Lung (tissue), 12 donors: ENCODE results near the gene C12orf57. TPM values are rescaled to one million over a fixed set of nuclear protein-coding genes. Genes with fewer than 3 reads are reported as not detected.

Experiments used
- ATAC-seq: fragments of 200-7000 bp; cut with Tn5 transposase; one replicate; pipeline ENCODE4 v1.9.1; 2020; ENCODE audit warnings: moderate number of reproducible peaks; ENCODE audit not compliant: insufficient read depth, low FRiP score
- DNase-seq, 3 donors: peaks; one replicate each; pipeline ENCODE4 v3.0.0-alpha.2; 2013 to 2017
- H3K27ac ChIP-seq, 2 donors: one replicate each; pipeline ENCODE4 v1.5.1; 2013; ENCODE audit warnings: mild to moderate bottlenecking in 2 of 2, moderate library complexity in 2 of 2, control low read depth in 1 of 2, inconsistent platforms in 1 of 2, low read depth in 1 of 2, low read length in 1 of 2
- H3K27me3 ChIP-seq, 3 donors: one replicate each; pipeline ENCODE4 v1.5.1; 2013; ENCODE audit warnings: low read length in 2 of 3; ENCODE audit not compliant: control insufficient read depth in 3 of 3, insufficient read depth in 3 of 3
- H3K36me3 ChIP-seq, 4 donors: one replicate each; pipeline ENCODE4 v1.5.1; 2013; ENCODE audit warnings: low read length in 4 of 4, mild to moderate bottlenecking in 1 of 4, moderate library complexity in 1 of 4; ENCODE audit not compliant: control insufficient read depth in 4 of 4, insufficient read depth in 4 of 4
- H3K4me1 ChIP-seq, 5 donors: one replicate each; pipeline ENCODE4 v1.5.1; 2013; ENCODE audit warnings: low read length in 5 of 5, mild to moderate bottlenecking in 2 of 5, moderate library complexity in 1 of 5; ENCODE audit not compliant: control insufficient read depth in 5 of 5, insufficient read depth in 5 of 5
- H3K4me3 ChIP-seq: one replicate; pipeline ENCODE4 v1.5.1; 2013; ENCODE audit warnings: mild to moderate bottlenecking, control low read depth, moderate library complexity
- H3K9ac ChIP-seq, 2 donors: one replicate each; pipeline ENCODE4 v1.5.1; 2013; ENCODE audit warnings: low read length in 2 of 2, control low read depth in 1 of 2; ENCODE audit not compliant: insufficient read depth in 1 of 2
- H3K9me3 ChIP-seq, 4 donors: one replicate each; pipeline ENCODE4 v1.5.1; 2013; ENCODE audit warnings: low read length in 3 of 4, mild to moderate bottlenecking in 1 of 4, moderate library complexity in 1 of 4; ENCODE audit not compliant: control insufficient read depth in 4 of 4, insufficient read depth in 3 of 4
- WGBS, 2 donors: extraction: QIAGEN DNeasy Blood & Tissue Kit; methylation state at CpG; one replicate each; pipeline ENCODE4 v1.1.7; 2013; 5-methylcytosine and 5-hydroxymethylcytosine counted together
- polyA plus RNA-seq, 2 donors: library from polyadenylated mRNA; stranded (reverse); fragments of 200-250 nt; gene quantifications; one replicate each; pipeline ENCODE4 v1.2.1, GENCODE V29; 2013
- total RNA-seq, 2 donors: library from RNA; depleted of rRNA in 1 of 2; stranded (reverse); fragments of >200 nt in 1 of 2; gene quantifications; one replicate each; pipeline ENCODE4 v1.2.1, GENCODE V29; 2014 to 2021
- TF ChIP-seq, protein P1 (sequence below): IDR thresholded peaks from 2 replicates; pipeline ENCODE4 v1.5.1; 2012; ENCODE audit warnings: mild to moderate bottlenecking; ENCODE audit errors: control extremely low read depth, extremely low read depth
- donor health status: control.
- donor health status: control.
- donor health status: Bipolar disorder and iron deficiency.
- donor health status: healthy.
- donor health status: DM: yes; HTN: yes; CAD: no.

C12orf57 gene
- total and polyA plus RNA-seq, 4 donors = 92.9 to 437 (median 283) TPM

DNA sequence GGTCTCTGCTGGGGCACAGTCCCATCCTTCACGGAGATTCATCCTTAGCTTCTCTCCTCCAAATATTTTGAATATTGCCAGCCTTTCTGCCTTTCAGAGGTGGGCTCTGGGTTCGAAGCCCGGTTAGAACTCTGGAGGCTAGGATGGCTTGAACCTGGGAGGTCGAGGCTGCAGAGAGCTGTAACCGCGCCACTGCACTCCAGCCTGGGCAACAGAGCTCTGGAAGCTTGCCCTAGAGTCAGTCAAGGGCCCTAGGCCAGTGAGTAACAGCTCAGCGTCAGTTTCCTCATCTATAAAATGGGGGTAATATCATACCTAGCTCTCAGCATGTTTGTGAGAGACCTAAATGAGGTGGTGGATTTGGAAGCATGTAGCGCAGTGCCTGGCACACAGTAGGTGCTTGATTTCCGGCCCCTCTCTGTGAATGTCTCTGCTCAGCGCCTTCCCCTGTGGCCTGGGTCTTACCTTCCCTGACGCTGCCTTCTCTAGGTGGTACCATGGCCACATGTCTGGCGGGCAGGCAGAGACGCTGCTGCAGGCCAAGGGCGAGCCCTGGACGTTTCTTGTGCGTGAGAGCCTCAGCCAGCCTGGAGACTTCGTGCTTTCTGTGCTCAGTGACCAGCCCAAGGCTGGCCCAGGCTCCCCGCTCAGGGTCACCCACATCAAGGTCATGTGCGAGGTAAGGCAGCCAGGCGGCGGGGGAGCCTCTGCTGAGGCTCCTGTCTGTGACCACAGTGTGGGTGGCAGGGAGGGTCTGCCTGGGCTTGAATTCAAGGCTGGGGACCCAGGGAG, 10.7 kb downstream of the C12orf57 start:
- no peak overlapping the region for H3K9ac ChIP-seq
- DNase-seq (no peak), ATAC-seq (no peak)
- H3K36me3 ChIP-seq = peaks cover 0 to 17% (median 0%) of the 10 kb centered on the region in 4 donors
- H3K27me3 ChIP-seq = no peaks in the 10 kb centered on the region
- peak overlapping the region in 1 of 2 donors; percentile 9 for H3K27ac ChIP-seq
- no peaks in the 10 kb centered on the region for H3K9me3 ChIP-seq
- WGBS, 2 donors = 85% methylated on average over 21 of the region's 21 CpGs
- TF ChIP-seq, protein P1, sequence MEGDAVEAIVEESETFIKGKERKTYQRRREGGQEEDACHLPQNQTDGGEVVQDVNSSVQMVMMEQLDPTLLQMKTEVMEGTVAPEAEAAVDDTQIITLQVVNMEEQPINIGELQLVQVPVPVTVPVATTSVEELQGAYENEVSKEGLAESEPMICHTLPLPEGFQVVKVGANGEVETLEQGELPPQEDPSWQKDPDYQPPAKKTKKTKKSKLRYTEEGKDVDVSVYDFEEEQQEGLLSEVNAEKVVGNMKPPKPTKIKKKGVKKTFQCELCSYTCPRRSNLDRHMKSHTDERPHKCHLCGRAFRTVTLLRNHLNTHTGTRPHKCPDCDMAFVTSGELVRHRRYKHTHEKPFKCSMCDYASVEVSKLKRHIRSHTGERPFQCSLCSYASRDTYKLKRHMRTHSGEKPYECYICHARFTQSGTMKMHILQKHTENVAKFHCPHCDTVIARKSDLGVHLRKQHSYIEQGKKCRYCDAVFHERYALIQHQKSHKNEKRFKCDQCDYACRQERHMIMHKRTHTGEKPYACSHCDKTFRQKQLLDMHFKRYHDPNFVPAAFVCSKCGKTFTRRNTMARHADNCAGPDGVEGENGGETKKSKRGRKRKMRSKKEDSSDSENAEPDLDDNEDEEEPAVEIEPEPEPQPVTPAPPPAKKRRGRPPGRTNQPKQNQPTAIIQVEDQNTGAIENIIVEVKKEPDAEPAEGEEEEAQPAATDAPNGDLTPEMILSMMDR = no peak
- peaks cover 0 to 11% (median 0%) of the 10 kb centered on the region in 5 donors for H3K4me1 ChIP-seq
- no peak overlapping the region for H3K4me3 ChIP-seq

DNA sequence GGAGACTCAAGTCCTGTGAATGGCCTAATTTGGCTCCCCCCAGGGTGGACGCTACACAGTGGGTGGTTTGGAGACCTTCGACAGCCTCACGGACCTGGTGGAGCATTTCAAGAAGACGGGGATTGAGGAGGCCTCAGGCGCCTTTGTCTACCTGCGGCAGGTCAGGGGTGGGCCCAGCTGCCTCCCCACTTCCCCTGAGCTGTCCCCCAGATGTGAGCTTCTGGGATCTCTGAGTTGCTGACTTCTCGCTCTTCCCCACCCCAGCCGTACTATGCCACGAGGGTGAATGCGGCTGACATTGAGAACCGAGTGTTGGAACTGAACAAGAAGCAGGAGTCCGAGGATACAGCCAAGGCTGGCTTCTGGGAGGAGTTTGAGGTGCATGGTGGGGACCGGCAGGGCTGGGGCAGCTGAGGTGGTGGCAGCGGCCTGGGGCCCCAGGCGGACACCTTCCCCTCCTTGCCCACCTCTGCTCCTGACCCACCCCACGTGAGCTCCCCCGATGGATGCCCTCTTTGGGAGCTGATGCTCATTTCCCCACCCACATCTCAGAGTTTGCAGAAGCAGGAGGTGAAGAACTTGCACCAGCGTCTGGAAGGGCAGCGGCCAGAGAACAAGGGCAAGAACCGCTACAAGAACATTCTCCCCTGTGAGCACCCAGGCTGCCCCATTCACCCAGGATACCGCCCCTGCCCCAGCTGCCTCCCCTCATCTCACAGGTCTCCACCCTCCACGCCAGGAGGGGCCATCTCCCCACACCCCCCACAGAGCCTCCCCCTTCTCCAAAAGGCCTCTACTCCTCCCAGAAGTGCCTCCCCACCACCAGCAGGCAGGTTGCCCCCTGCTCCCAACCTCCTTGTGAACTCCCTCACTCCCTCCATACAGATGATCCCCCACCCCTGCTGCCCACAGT, 11.5 kb downstream of the C12orf57 start:
- Histone ChIP-seq H3K4me3 (no peak overlapping the region), H3K27me3 (no peaks in the 10 kb centered on the region), H3K4me1 (peaks cover 0 to 17% (median 0%) of the 10 kb centered on the region in 5 donors), H3K36me3 (peaks cover 0 to 21% (median 0%) of the 10 kb centered on the region in 4 donors), H3K27ac (no peak overlapping the region), H3K9ac (no peak overlapping the region), H3K9me3 (no peaks in the 10 kb centered on the region)
- no peak for ATAC-seq
- WGBS, 2 donors = 86 to 91% methylated on average over 22 of the region's 22 CpGs
- DNase-seq = no peak
- TF ChIP-seq, protein P1 = no peak

DNA sequence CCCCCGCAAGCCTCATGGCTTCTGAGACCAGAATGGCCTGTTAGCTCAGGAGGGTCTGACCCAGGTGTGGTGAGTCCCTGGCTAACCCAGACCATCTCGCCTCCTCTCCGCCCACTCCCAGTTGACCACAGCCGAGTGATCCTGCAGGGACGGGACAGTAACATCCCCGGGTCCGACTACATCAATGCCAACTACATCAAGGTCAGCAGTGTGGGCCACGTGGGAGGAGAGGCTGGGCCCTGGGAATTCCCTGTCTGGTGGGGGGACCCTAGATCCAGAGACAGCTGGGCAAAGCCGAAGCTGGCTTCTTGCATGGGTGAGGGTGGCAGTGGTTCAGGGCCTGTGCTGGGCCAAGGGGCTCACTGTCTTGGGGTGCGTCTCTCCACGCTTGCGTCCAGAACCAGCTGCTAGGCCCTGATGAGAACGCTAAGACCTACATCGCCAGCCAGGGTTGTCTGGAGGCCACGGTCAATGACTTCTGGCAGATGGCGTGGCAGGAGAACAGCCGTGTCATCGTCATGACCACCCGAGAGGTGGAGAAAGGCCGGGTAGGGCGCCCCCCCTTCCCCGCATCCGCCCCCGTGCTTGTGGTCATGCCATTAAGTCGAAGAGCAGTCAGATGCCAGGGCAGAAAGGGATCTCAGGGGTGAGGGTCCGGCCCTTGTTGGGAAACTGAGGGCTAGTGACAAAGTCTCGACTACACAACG, 12.4 kb downstream of the C12orf57 start:
- peaks cover 0 to 23% (median under 1%) of the 10 kb centered on the region in 5 donors for H3K4me1 ChIP-seq
- 69 to 79% methylated on average over 28 of the region's 28 CpGs for WGBS, 2 donors
- no peaks in the 10 kb centered on the region for H3K9me3 ChIP-seq
- H3K27me3 ChIP-seq = no peaks in the 10 kb centered on the region
- no peak overlapping the region for H3K4me3 ChIP-seq
- H3K9ac ChIP-seq = no peak overlapping the region
- no peak for DNase-seq
- TF ChIP-seq, protein P1 = no peak
- ATAC-seq = no peak
- H3K27ac ChIP-seq = no peak overlapping the region
- peaks cover 0 to 24% (median 0%) of the 10 kb centered on the region in 4 donors for H3K36me3 ChIP-seq
